HEK293 (cell line): Measurements from ENCODE around the gene APC2.

ENCODE experiments used
- CTCF ChIA-PET: fragments of 350-600 bp; formaldehyde crosslinking; extraction: SDS; loops from one replicate; lab custom pipeline; 2021; ENCODE audit warnings: antibody characterized with exemption; lab: Yijun Ruan, JAX
- POLR2A ChIA-PET: fragments of 300-600 bp; formaldehyde crosslinking; extraction: SDS; loops from one replicate; lab custom pipeline; 2020; ENCODE audit warnings: antibody characterized with exemption, inconsistent platforms; lab: Yijun Ruan, JAX
- H3K27ac ChIP-seq: fragments of 200-500 bp; sonication (Bioruptor generic); 2 replicates; pipeline ENCODE4 v1.5.1; 2014; ENCODE audit warnings: low read depth, low read length, control low read depth, inconsistent platforms; ENCODE audit errors: extremely low read depth
- H3K36me3 ChIP-seq, 2 experiments: fragments of 200-500 bp in 1 of 2; sonication (Bioruptor generic) in 1 of 2; 1 replicate in 1 of 2; 2 replicates in 1 of 2; pipeline ENCODE4 v1.5.1; 2014 to 2017; ENCODE audit warnings: inconsistent platforms in 2 of 2, low read length in 2 of 2; ENCODE audit not compliant: control insufficient read depth in 2 of 2, insufficient read depth in 1 of 2
- H3K4me1 ChIP-seq: fragments of 200-500 bp; sonication (Bioruptor generic); 2 replicates; pipeline ENCODE4 v1.5.1; 2014; ENCODE audit warnings: mild to moderate bottlenecking, low read length, inconsistent platforms; ENCODE audit not compliant: control insufficient read depth, insufficient read depth
- H3K4me3 ChIP-seq: 2 replicates; pipeline ENCODE4 v1.5.1; 2011; ENCODE audit warnings: low read depth, mild to moderate bottlenecking, control low read depth, low read length, moderate library complexity
- H3K9me3 ChIP-seq: fragments of 200-500 bp; sonication (Bioruptor generic); 2 replicates; pipeline ENCODE4 v1.5.1; 2014; ENCODE audit warnings: low read depth, low read length, inconsistent platforms; ENCODE audit not compliant: control insufficient read depth, insufficient read depth
- ZBTB21 ChIP-seq: fragments of 450-650 bp; formaldehyde crosslinking; IDR thresholded peaks from 2 replicates; pipeline ENCODE4 v1.5.1; 2017; ENCODE audit warnings: missing biosample characterization, missing genetic modification characterization
- ZBTB8A ChIP-seq: fragments of 450-650 bp; formaldehyde crosslinking; IDR thresholded peaks from 2 replicates; pipeline ENCODE4 v1.5.1; 2016; ENCODE audit warnings: missing biosample characterization, missing genetic modification characterization
- ZNF664 ChIP-seq: fragments of 450-650 bp; formaldehyde crosslinking; IDR thresholded peaks from 2 replicates; pipeline ENCODE4 v1.5.1; 2016; ENCODE audit warnings: missing biosample characterization, missing genetic modification characterization
- TF ChIP-seq, protein P1 (sequence below): fragments of 450-650 bp; IDR thresholded peaks from 2 replicates; pipeline ENCODE4 v1.5.1; 2018; ENCODE audit warnings: missing biosample characterization, mild to moderate bottlenecking, missing genetic modification characterization
- TF ChIP-seq, protein P2 (sequence below): fragments of 450-650 bp; formaldehyde crosslinking; conservative IDR thresholded peaks from 2 replicates; pipeline ENCODE4 v1.5.1; 2016; ENCODE audit warnings: low read depth, missing biosample characterization, missing genetic modification characterization
- TF ChIP-seq, protein P3 (sequence below): fragments of 450-650 bp; formaldehyde crosslinking; IDR thresholded peaks from 2 replicates; pipeline ENCODE4 v1.5.1; 2016; ENCODE audit warnings: missing biosample characterization, missing genetic modification characterization

The APC2 gene

DNA sequence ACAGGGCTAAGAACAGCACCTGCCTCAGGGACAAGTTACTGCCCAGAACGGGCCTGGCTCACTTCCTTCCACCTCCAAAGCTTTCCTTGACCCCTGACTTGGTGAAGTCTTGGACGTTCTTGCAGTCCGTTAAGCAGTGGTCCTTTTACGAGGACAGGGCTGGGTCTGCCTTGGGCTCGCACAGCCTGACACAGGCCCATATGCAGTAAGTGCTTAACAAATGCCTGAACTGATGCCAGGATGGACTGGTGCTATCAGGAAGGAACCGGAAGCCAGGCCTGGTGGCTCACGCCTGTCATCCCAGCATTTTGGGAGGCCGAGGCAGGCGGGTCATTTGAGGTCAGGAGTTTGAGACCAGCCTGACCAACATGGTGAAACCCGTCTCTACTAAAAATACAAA lies 72.1 kb downstream of the APC2 start:
- H3K27ac ChIP-seq: no peak overlapping the region
- no peaks in the 10 kb centered on the region for H3K4me1 ChIP-seq
- CTCF ChIA-PET: interaction anchor here (0.8 to 0.9 kb wide), 2 partner anchors 24 to 304 kb away, joined by 3 read pairs; no protein-coding TSS in a partner anchor
- POLR2A ChIA-PET: no interaction called here
- H3K4me3 ChIP-seq: no peak overlapping the region
- no peaks in the 10 kb centered on the region for H3K9me3 ChIP-seq
- H3K36me3 ChIP-seq: no peaks in the 10 kb centered on the region
- TF ChIP-seq, protein P1, sequence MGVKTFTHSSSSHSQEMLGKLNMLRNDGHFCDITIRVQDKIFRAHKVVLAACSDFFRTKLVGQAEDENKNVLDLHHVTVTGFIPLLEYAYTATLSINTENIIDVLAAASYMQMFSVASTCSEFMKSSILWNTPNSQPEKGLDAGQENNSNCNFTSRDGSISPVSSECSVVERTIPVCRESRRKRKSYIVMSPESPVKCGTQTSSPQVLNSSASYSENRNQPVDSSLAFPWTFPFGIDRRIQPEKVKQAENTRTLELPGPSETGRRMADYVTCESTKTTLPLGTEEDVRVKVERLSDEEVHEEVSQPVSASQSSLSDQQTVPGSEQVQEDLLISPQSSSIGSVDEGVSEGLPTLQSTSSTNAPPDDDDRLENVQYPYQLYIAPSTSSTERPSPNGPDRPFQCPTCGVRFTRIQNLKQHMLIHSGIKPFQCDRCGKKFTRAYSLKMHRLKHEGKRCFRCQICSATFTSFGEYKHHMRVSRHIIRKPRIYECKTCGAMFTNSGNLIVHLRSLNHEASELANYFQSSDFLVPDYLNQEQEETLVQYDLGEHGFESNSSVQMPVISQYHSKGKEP (tag by site-specific recombination): no peak
- peak; percentile 43; the same call in 1 of the 2 replicates for TF ChIP-seq ZNF664
- TF ChIP-seq, all 188 proteins: peak for 1

DNA sequence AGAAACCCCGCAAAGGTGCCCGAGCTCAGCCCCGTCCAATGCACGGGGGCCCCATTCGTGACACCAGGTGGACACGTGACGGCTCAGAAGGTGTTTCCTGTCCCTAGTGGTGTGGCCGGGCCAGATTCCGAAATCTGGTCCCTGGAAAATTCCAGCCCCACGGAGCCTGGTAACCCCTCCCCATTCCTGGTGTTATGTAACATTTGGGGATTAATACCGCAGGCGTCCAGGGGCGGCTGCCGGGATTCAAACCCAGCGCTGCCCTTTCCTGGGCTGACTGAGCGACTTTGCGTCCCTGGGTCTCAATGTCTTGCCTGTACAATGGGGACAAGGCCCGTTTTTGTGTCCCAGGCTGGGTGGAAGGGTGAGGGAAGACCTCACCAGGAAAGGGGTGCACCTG lies 72.9 kb downstream of the APC2 start:
- Histone ChIP-seq H3K36me3 (no peaks in the 10 kb centered on the region), H3K9me3 (no peaks in the 10 kb centered on the region), H3K4me3 (no peak overlapping the region), H3K4me1 (no peaks in the 10 kb centered on the region), H3K27ac (no peak overlapping the region)
- ChIA-PET POLR2A (interaction anchor here (1.0 kb wide), 1 partner anchor 77 kb away, joined by 7 read pairs; no protein-coding TSS in a partner anchor), CTCF (interaction anchor here (0.9 kb wide), 1 partner anchor 304 kb away, joined by 3 read pairs; no protein-coding TSS in a partner anchor)
- TF ChIP-seq ZBTB8A (tag by site-specific recombination) (peak; percentile 58), ZBTB21 (tag by site-specific recombination) (no peak)
- TF ChIP-seq, protein P2, sequence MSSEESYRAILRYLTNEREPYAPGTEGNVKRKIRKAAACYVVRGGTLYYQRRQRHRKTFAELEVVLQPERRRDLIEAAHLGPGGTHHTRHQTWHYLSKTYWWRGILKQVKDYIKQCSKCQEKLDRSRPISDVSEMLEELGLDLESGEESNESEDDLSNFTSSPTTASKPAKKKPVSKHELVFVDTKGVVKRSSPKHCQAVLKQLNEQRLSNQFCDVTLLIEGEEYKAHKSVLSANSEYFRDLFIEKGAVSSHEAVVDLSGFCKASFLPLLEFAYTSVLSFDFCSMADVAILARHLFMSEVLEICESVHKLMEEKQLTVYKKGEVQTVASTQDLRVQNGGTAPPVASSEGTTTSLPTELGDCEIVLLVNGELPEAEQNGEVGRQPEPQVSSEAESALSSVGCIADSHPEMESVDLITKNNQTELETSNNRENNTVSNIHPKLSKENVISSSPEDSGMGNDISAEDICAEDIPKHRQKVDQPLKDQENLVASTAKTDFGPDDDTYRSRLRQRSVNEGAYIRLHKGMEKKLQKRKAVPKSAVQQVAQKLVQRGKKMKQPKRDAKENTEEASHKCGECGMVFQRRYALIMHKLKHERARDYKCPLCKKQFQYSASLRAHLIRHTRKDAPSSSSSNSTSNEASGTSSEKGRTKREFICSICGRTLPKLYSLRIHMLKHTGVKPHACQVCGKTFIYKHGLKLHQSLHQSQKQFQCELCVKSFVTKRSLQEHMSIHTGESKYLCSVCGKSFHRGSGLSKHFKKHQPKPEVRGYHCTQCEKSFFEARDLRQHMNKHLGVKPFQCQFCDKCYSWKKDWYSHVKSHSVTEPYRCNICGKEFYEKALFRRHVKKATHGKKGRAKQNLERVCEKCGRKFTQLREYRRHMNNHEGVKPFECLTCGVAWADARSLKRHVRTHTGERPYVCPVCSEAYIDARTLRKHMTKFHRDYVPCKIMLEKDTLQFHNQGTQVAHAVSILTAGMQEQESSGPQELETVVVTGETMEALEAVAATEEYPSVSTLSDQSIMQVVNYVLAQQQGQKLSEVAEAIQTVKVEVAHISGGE (tag by site-specific recombination): no peak
- TF ChIP-seq, protein P3, sequence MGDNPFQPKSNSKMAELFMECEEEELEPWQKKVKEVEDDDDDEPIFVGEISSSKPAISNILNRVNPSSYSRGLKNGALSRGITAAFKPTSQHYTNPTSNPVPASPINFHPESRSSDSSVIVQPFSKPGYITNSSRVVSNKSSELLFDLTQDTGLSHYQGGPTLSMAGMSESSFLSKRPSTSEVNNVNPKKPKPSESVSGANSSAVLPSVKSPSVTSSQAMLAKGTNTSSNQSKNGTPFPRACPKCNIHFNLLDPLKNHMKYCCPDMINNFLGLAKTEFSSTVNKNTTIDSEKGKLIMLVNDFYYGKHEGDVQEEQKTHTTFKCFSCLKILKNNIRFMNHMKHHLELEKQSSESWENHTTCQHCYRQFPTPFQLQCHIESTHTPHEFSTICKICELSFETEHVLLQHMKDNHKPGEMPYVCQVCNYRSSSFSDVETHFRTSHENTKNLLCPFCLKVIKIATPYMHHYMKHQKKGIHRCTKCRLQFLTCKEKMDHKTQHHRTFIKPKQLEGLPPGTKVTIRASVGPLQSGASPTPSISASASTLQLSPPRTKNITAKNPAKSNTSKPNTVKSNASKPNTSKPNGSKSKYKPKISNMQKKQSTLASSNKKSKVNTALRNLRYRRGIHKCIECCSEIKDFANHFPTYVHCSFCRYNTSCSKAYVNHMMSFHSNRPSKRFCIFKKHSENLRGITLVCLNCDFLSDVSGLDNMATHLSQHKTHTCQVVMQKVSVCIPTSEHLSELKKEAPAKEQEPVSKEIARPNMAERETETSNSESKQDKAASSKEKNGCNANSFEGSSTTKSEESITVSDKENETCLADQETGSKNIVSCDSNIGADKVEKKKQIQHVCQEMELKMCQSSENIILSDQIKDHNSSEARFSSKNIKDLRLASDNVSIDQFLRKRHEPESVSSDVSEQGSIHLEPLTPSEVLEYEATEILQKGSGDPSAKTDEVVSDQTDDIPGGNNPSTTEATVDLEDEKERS (tag by site-specific recombination): no peak
